ENCODE data around the gene CARD8. TPM values are rescaled to one million over a fixed set of nuclear protein-coding genes. Genes with fewer than 3 reads are reported as not detected.

Gene CARD8
- total and polyA plus RNA-seq, 10 of the 15 experiments (the other 5 are each of a cell fraction or from before 2014, with no cell fraction given), result 39.8 to 69.8 (median 46.1) TPM

- ChIA-PET POLR2A (interaction anchor here (0.5 to 1.4 kb wide), 2 partner anchors 32 to 95 kb away, joined by 3 to 8 read pairs; no protein-coding TSS in a partner anchor), RAD21 (ENCODE audit: unreplicated experiment) (interaction anchor here (0.8 to 1.0 kb wide), 2 partner anchors 15 to 32 kb away, joined by 3 read pairs; no protein-coding TSS in a partner anchor), SMC1A (ENCODE audit: uncharacterized antibody, unreplicated experiment) (interaction anchor here (1.0 to 1.1 kb wide), 2 partner anchors 12 to 86 kb away, joined by 3 to 4 read pairs; no protein-coding TSS in a partner anchor), CTCF (interaction anchor here (1.0 to 1.5 kb wide), 2 partner anchors 23 to 33 kb away, joined by 4 to 11 read pairs; no protein-coding TSS in a partner anchor)
- Histone ChIP-seq H3K36me3 (ENCODE audit: control insufficient read depth in 2 of 2, insufficient read depth in 2 of 2, low read length in 1 of 2) (no peaks in the 10 kb centered on the region; a peak in 2 of 4 replicates), H4K20me1 (ENCODE audit: control insufficient read depth, insufficient read depth) (peaks cover 4% of the 10 kb centered on the region; the same call in 1 of the 2 replicates), H3K4me2 (ENCODE audit: control insufficient read depth, insufficient read depth) (peak overlapping the region; percentile 67), H3K9me3 (replicated peaks; ENCODE audit: control insufficient read depth, insufficient read depth, low read length) (no peaks in the 10 kb centered on the region), H3K9ac (ENCODE audit: control insufficient read depth, insufficient read depth, low read length) (no peak overlapping the region; the same call in 1 of the 2 replicates), H3K27me3 (replicated peaks in 1 of 2; ENCODE audit: control insufficient read depth in 2 of 2, insufficient read depth in 2 of 2, low read length in 1 of 2) (no peaks in the 10 kb centered on the region), H3K27ac (ENCODE audit: control insufficient read depth, insufficient read depth) (peak overlapping the region; percentile 99; the same call in 1 of the 2 replicates), H3K79me2 (ENCODE audit: control insufficient read depth, insufficient read depth, low read length) (peaks cover 35% of the 10 kb centered on the region), H2AFZ (ENCODE audit: control insufficient read depth, low read depth, low read length) (no peak overlapping the region), H3K4me1 (ENCODE audit: control insufficient read depth, insufficient read depth, low read length) (peaks cover 19% of the 10 kb centered on the region), H3K4me3 (peak overlapping the region; percentile 99; the same call in 1 of the 2 replicates)
- in situ Hi-C loops (cut with MboI) (no loop called here), intact Hi-C loops (cut with micrococcal nuclease; ENCODE audit: unreplicated experiment) (loop anchor here (10.0 kb wide), 1 partner anchor 93 kb away; no protein-coding TSS in a partner anchor)
- ATAC-seq (no peak), FAIRE-seq (no peak), DNase-seq (ENCODE audit: low read depth, low spot score) (no peak)
- 0 out of 2 replicates have a peak, but pooled peaks have one; percentile 21 for TF ChIP-seq TCF3 (IDR thresholded peaks at IDR 0.05; ENCODE audit: borderline replicate concordance, insufficient read depth, low read depth, low read length)
- TF ChIP-seq MEF2A (IDR thresholded peaks at IDR 0.05; ENCODE audit: insufficient read depth, low read depth, low read length), result no peak
- TF ChIP-seq PAX8 (IDR thresholded peaks at IDR 0.05), result no peak
- TF ChIP-seq DPF2 (IDR thresholded peaks at IDR 0.05), result no peak
- BruUV-seq (replicated peaks), result no TSS peak
- WGBS (ENCODE audit: insufficient coverage, insufficient replicate concordance, low lambda C conversion rate, missing lambda C conversion rate), result 98% methylated on average over 29 of the region's 37 CpGs
Measured at GRCh38 chr19:48171710-48172109, 84.0 kb downstream of the CARD8 start.

- Histone ChIP-seq H3K27ac (ENCODE audit: control insufficient read depth, insufficient read depth) (peak overlapping the region; percentile 99), H3K79me2 (ENCODE audit: control insufficient read depth, insufficient read depth, low read length) (peaks cover 36% of the 10 kb centered on the region), H4K20me1 (ENCODE audit: control insufficient read depth, insufficient read depth) (peaks cover 4% of the 10 kb centered on the region; the same call in 1 of the 2 replicates), H3K27me3 (replicated peaks in 1 of 2; ENCODE audit: control insufficient read depth in 2 of 2, insufficient read depth in 2 of 2, low read length in 1 of 2) (no peaks in the 10 kb centered on the region), H3K4me1 (ENCODE audit: control insufficient read depth, insufficient read depth, low read length) (peaks cover 19% of the 10 kb centered on the region), H3K4me3 (peak overlapping the region; percentile 99), H3K9me3 (replicated peaks; ENCODE audit: control insufficient read depth, insufficient read depth, low read length) (no peaks in the 10 kb centered on the region), H2AFZ (ENCODE audit: control insufficient read depth, low read depth, low read length) (peak overlapping the region; percentile 99), H3K9ac (ENCODE audit: control insufficient read depth, insufficient read depth, low read length) (peak overlapping the region; percentile 96), H3K36me3 (ENCODE audit: control insufficient read depth in 2 of 2, insufficient read depth in 2 of 2, low read length in 1 of 2) (no peaks in the 10 kb centered on the region; a peak in 2 of 4 replicates), H3K4me2 (ENCODE audit: control insufficient read depth, insufficient read depth) (peak overlapping the region; percentile 67)
- ChIA-PET RAD21 (ENCODE audit: unreplicated experiment) (interaction anchor here (0.6 to 1.0 kb wide), 3 partner anchors 16 to 193 kb away, joined by 3 to 5 read pairs (median 3); partner anchors contain the start of gene SYNGR4), CTCF (interaction anchor here (0.7 to 1.5 kb wide), 5 partner anchors 23 to 90 kb away, joined by 4 to 11 read pairs (median 4); partner anchors contain the start of gene PLA2G4C), POLR2A (interaction anchor here (1.2 to 1.4 kb wide), 2 partner anchors 33 to 79 kb away, joined by 5 to 8 read pairs; no protein-coding TSS in a partner anchor), SMC1A (ENCODE audit: uncharacterized antibody, unreplicated experiment) (interaction anchor here (1.0 to 1.1 kb wide), 2 partner anchors 13 to 87 kb away, joined by 3 to 4 read pairs; no protein-coding TSS in a partner anchor)
- in situ Hi-C loops (cut with MboI) (no loop called here), intact Hi-C loops (cut with micrococcal nuclease; ENCODE audit: unreplicated experiment) (loop anchor here (10.0 kb wide), 1 partner anchor 94 kb away; no protein-coding TSS in a partner anchor)
- DNase-seq (ENCODE audit: low read depth, low spot score), result no peak
- peak; percentile 25 for ATAC-seq
- BruUV-seq (replicated peaks), result no TSS peak
- WGBS (ENCODE audit: insufficient coverage, insufficient replicate concordance, low lambda C conversion rate, missing lambda C conversion rate), result under 1% methylated on average over 18 of the region's 21 CpGs
- FAIRE-seq, result no peak
- TF ChIP-seq IRF4 (IDR thresholded peaks at IDR 0.05; ENCODE audit: low read depth, low read length) (no peak), TCF12 (IDR thresholded peaks at IDR 0.05; ENCODE audit: low read depth, low read length) (peak; percentile 83), RUNX3 (IDR thresholded peaks at IDR 0.05; ENCODE audit: low read length) (0 out of 2 replicates have a peak, but pooled peaks have one; percentile 7)
Measured at GRCh38 chr19:48170817-48171347, 84.8 kb downstream of the CARD8 start.

All from GM12878 (cell line).